ENCODE measurements around the gene CAMK1D.

The CAMK1D gene

GRCh38 chr10:12489806-12490205, 140.5 kb downstream of the CAMK1D start:
- Histone ChIP-seq H3K9me2 (replicated peaks; ENCODE audit: control insufficient read depth, low read length) (no peaks in the 10 kb centered on the region), H3K4me1 (ENCODE audit: control insufficient read depth, low read length) (peaks cover 11% of the 10 kb centered on the region), H3K79me2 (ENCODE audit: control insufficient read depth, low read length) (peaks cover 88% of the 10 kb centered on the region), H3K36me3 (ENCODE audit: control insufficient read depth, low read length) (0 out of 2 replicates have a peak, but pooled peaks cover 6% of the 10 kb centered on the region), H3K4me2 (ENCODE audit: low read length) (no peak overlapping the region), H3K27me3 (ENCODE audit: control insufficient read depth, low read length) (no peaks in the 10 kb centered on the region), H3K4me3 (ENCODE audit: low read length) (no peak overlapping the region), H3K27ac (ENCODE audit: low read depth, low read length) (no peak overlapping the region), H3K9me3 (ENCODE audit: control insufficient read depth, insufficient read depth, low read length) (no peaks in the 10 kb centered on the region), H3F3A (ENCODE audit: control insufficient read depth, insufficient read depth) (no peaks in the 10 kb centered on the region), H4K20me1 (ENCODE audit: control insufficient read depth, insufficient read depth, low read depth, low read length) (peaks cover 10% of the 10 kb centered on the region)
- TF ChIP-seq CTCF (IDR thresholded peaks at IDR 0.05; ENCODE audit: low read depth, low read length, poor library complexity, severe bottlenecking): no peak
- TF ChIP-seq EZH2phosphoT487 (IDR thresholded peaks at IDR 0.05; ENCODE audit: borderline replicate concordance, low read length): no peak

DNA sequence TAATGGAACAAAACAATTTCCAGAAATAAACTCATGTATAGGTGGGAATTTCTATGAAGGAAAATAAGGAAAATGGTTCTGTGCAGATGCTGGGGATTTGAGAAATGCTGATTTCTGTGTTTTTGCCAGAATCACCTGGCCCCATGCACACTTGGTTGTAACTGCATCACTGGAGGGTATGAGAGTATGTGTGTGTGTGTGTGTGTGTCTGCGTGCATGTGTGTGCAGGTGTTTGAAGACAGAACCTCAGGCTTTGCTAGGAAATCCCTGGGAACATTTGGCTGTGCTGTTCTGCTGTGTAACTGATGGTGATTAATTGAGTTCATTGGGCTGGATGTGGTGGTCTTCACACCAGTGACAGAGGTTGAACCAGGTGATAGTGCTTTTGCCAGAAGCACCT, 141.6 kb downstream of the CAMK1D start:
- Histone ChIP-seq H3K79me2 (ENCODE audit: control insufficient read depth, low read length) (peaks cover 86% of the 10 kb centered on the region), H3K36me3 (ENCODE audit: control insufficient read depth, low read length) (0 out of 2 replicates have a peak, but pooled peaks cover 3% of the 10 kb centered on the region), H3K9me2 (replicated peaks; ENCODE audit: control insufficient read depth, low read length) (no peaks in the 10 kb centered on the region), H3K4me2 (ENCODE audit: low read length) (no peak overlapping the region), H3K4me3 (ENCODE audit: low read length) (no peak overlapping the region), H3K4me1 (ENCODE audit: control insufficient read depth, low read length) (no peaks in the 10 kb centered on the region), H3K27ac (ENCODE audit: low read depth, low read length) (no peak overlapping the region), H3K9me3 (ENCODE audit: control insufficient read depth, insufficient read depth, low read length) (no peaks in the 10 kb centered on the region), H3K27me3 (ENCODE audit: control insufficient read depth, low read length) (no peaks in the 10 kb centered on the region), H4K20me1 (ENCODE audit: control insufficient read depth, insufficient read depth, low read depth, low read length) (peaks cover 10% of the 10 kb centered on the region), H3F3A (ENCODE audit: control insufficient read depth, insufficient read depth) (no peaks in the 10 kb centered on the region)
- TF ChIP-seq CTCF (IDR thresholded peaks at IDR 0.05; ENCODE audit: low read depth, low read length, poor library complexity, severe bottlenecking): no peak
- no peak for TF ChIP-seq EZH2phosphoT487 (IDR thresholded peaks at IDR 0.05; ENCODE audit: borderline replicate concordance, low read length)

- H3F3A ChIP-seq (ENCODE audit: control insufficient read depth, insufficient read depth): no peaks in the 10 kb centered on the region
- H4K20me1 ChIP-seq (ENCODE audit: control insufficient read depth, insufficient read depth, low read depth, low read length): peaks cover 10% of the 10 kb centered on the region
- H3K4me2 ChIP-seq (ENCODE audit: low read length): no peak overlapping the region
- H3K27ac ChIP-seq (ENCODE audit: low read depth, low read length): no peak overlapping the region
- no peaks in the 10 kb centered on the region for H3K4me1 ChIP-seq (ENCODE audit: control insufficient read depth, low read length)
- H3K9me3 ChIP-seq (ENCODE audit: control insufficient read depth, insufficient read depth, low read length): no peaks in the 10 kb centered on the region
- H3K27me3 ChIP-seq (ENCODE audit: control insufficient read depth, low read length): no peaks in the 10 kb centered on the region
- no peak overlapping the region for H3K4me3 ChIP-seq (ENCODE audit: low read length)
- peaks cover 87% of the 10 kb centered on the region for H3K79me2 ChIP-seq (ENCODE audit: control insufficient read depth, low read length)
- TF ChIP-seq EZH2phosphoT487 (IDR thresholded peaks at IDR 0.05; ENCODE audit: borderline replicate concordance, low read length) (no peak), CTCF (IDR thresholded peaks at IDR 0.05; ENCODE audit: low read depth, low read length, poor library complexity, severe bottlenecking) (no peak)
- no peaks in the 10 kb centered on the region for H3K9me2 ChIP-seq (replicated peaks; ENCODE audit: control insufficient read depth, low read length)
- 0 out of 2 replicates have a peak, but pooled peaks cover 3% of the 10 kb centered on the region for H3K36me3 ChIP-seq (ENCODE audit: control insufficient read depth, low read length)
These were observed 142.1 kb downstream of the CAMK1D start for GRCh38 chr10:12491491-12491890.

All from DOHH2 (cell line).